ENCODE results near the gene CRTAC1.

GRCh38 chr10:98033515-98033914 is 3.1 kb upstream of the CRTAC1 start:
- TF ChIP-seq, protein P1, sequence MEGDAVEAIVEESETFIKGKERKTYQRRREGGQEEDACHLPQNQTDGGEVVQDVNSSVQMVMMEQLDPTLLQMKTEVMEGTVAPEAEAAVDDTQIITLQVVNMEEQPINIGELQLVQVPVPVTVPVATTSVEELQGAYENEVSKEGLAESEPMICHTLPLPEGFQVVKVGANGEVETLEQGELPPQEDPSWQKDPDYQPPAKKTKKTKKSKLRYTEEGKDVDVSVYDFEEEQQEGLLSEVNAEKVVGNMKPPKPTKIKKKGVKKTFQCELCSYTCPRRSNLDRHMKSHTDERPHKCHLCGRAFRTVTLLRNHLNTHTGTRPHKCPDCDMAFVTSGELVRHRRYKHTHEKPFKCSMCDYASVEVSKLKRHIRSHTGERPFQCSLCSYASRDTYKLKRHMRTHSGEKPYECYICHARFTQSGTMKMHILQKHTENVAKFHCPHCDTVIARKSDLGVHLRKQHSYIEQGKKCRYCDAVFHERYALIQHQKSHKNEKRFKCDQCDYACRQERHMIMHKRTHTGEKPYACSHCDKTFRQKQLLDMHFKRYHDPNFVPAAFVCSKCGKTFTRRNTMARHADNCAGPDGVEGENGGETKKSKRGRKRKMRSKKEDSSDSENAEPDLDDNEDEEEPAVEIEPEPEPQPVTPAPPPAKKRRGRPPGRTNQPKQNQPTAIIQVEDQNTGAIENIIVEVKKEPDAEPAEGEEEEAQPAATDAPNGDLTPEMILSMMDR (conservative IDR thresholded peaks at IDR 0.05), result no peak
- TF ChIP-seq ZFX (IDR thresholded peaks at IDR 0.05), result no peak
